A172 (cell line): ENCODE data around the gene IQCF6. TPM values are rescaled to one million over a fixed set of nuclear protein-coding genes. Genes with fewer than 3 reads are reported as not detected.
"Not testable (repeated sequence)": the region's sequence is repeated elsewhere in the genome, so short reads cannot be mapped to it uniquely, and the experiment has no call there.

Experiments used
- DNase-seq: peaks from one replicate; pipeline ENCODE4 v3.0.0-alpha.2; 2015; ENCODE audit warnings: low spot score
- total RNA-seq: library from RNA; depleted of rRNA; stranded (reverse); fragments of >200 nt; shearing (Covaris generic); gene quantifications from 2 replicates; pipeline ENCODE4 v1.2.3, GENCODE V29; 2014; rRNA removed

The IQCF6 gene
- total RNA-seq, 1 experiment from 2014 or later = not detected

- no peak for DNase-seq
Measured at GRCh38 chr3:51773529-51774056, 5.4 kb downstream of the IQCF6 start.

- DNase-seq = no peak
Measured at GRCh38 chr3:51759203-51759602, 19.8 kb downstream of the IQCF6 start.

- DNase-seq = not testable (repeated sequence)
Measured at GRCh38 chr3:51753763-51754750, 25.0 kb downstream of the IQCF6 start.

GRCh38 chr3:51751287-51751686, 27.8 kb downstream of the IQCF6 start:
- no peak for DNase-seq

GRCh38 chr3:51750878-51751277, 28.2 kb downstream of the IQCF6 start:
- no peak for DNase-seq

GRCh38 chr3:51748327-51748726, 30.7 kb downstream of the IQCF6 start:
- no peak for DNase-seq

- no peak for DNase-seq
Measured at GRCh38 chr3:51747840-51748239, 31.2 kb downstream of the IQCF6 start.

GRCh38 chr3:51742978-51743377, 36.1 kb downstream of the IQCF6 start:
- not testable (repeated sequence) for DNase-seq

- not testable (repeated sequence) for DNase-seq
Measured at GRCh38 chr3:51742320-51742719, 36.7 kb downstream of the IQCF6 start.

GRCh38 chr3:51739110-51739509, 39.9 kb downstream of the IQCF6 start:
- DNase-seq = no peak

- no peak for DNase-seq
Measured at GRCh38 chr3:51735950-51736349, 43.1 kb downstream of the IQCF6 start.

- DNase-seq = no peak
Measured at GRCh38 chr3:51735039-51735438, 44.0 kb downstream of the IQCF6 start.

GRCh38 chr3:51734572-51734907, 44.5 kb downstream of the IQCF6 start:
- no peak for DNase-seq

GRCh38 chr3:51733859-51734571, 45.0 kb downstream of the IQCF6 start:
- DNase-seq = no peak

- DNase-seq = no peak
Measured at GRCh38 chr3:51729042-51729633, 49.9 kb downstream of the IQCF6 start.

Other genes with a start within 250 kb of the IQCF6 start
- gene RAD54L2, start 240.5 kb downstream of the IQCF6 start, total RNA-seq = 9.1 and 10.8 TPM in 2 replicates
- gene TEX264, start 108.0 kb downstream of the IQCF6 start, total RNA-seq = 65.4 and 75.5 TPM in 2 replicates
- gene GRM2, start 72.2 kb downstream of the IQCF6 start, total RNA-seq = not detected in 2 replicates
- not detected in 2 replicates for gene IQCF2, start 82.4 kb upstream of the IQCF6 start, total RNA-seq
- not detected in 2 replicates for gene IQCF5, start 96.4 kb upstream of the IQCF6 start, total RNA-seq
- not detected in 2 replicates for gene IQCF1, start 124.1 kb upstream of the IQCF6 start, total RNA-seq
- gene RRP9, start 162.7 kb upstream of the IQCF6 start, total RNA-seq = 48.7 and 51.4 TPM in 2 replicates
- 41.4 and 45.4 TPM in 2 replicates for gene PARP3, start 163.1 kb upstream of the IQCF6 start, total RNA-seq
- not detected in 2 replicates for gene GPR62, start 176.1 kb upstream of the IQCF6 start, total RNA-seq
- gene PCBP4, start 188.2 kb upstream of the IQCF6 start, total RNA-seq = 99.7 and 107 TPM in 2 replicates
- 21.2 and 21.5 TPM in 2 replicates for gene ABHD14B, start 194.8 kb upstream of the IQCF6 start, total RNA-seq
- 4.2 and 10.2 TPM in 2 replicates for gene ABHD14A, start 195.8 kb upstream of the IQCF6 start, total RNA-seq
- gene ACY1, start 204.3 kb upstream of the IQCF6 start, total RNA-seq = 46.5 and 66.1 TPM in 2 replicates
- gene RPL29, start 216.7 kb upstream of the IQCF6 start, total RNA-seq = 704 and 1,100 TPM in 2 replicates